ENCODE measurements around the gene APPBP2. TPM values are rescaled to one million over a fixed set of nuclear protein-coding genes. Genes with fewer than 3 reads are reported as not detected.
"Not testable (repeated sequence)": the region's sequence is repeated elsewhere in the genome, so short reads cannot be mapped to it uniquely, and the experiment has no call there.

Gene APPBP2
- total RNA-seq, 1 donor, result 14.0 TPM

DNA sequence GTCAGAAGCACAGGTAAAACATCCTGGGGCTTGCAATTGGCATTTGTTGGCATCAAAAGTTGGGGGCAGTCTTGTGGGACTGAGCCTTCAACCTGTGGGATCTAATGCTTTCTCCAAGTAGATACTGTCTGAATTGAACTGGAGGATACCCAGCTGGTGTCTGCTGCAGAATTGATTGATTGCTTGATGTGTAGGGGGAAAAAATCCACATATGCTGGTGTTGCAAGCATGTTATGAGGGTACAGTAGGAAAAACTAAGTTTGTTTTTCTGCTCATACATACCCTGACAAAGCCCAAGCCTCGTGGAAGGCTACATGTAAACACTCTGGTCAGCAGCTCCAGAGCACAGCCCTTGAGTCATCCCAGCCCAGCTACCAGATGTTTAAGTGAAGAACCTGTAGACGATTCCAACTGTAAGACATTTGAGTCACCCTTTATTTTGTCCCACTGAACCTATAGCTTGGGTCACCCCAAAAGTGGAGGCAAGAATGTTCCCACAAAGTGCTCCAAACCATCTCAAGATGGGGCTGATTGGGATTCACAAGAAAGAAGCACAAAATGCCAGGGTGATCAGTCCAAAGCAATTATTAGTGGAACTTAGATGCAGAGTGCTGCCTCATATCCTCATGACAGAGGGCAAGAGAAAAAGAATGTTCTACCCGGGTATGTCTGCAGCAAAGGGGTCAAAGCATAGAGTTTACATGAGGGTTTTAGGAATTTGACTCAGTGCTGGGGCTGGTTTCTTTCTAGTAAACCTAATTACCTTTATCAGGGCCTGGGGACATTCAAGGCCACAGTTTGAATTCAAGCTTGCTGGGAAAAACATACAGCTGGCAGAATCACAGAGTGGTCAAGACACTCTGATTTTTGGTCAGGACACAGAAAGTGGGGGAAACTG, 9.6 kb upstream of the APPBP2 start:
- DNase-seq (ENCODE audit: low read depth in 2 of 3, low spot score in 2 of 3), result no peak

DNA sequence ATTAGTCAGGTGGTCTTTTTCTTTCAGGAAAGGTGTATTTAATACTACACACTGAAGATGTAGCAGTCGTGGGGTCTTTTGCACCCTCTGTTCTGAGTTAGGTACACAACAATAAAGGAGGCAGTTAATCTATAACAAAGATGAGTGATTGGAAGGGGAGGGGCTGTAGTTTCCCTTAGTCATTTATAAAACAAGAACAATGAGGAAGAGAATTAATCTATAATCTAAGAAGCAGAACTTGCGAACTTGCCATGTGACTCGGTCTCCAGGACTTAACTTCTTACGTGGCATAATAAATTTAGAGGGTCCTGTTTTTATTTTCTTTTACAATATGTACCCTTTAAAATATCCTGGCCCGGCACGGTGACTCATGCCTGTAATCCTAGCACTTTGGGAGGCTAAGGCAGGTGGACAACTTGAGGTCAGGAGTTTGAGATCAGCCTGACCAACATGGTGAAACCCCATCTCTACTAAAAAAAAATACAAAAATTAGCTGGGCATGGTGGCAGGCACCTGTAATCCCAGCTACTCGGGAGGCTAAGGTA, 8.6 kb upstream of the APPBP2 start:
- no peak for DNase-seq (ENCODE audit: low read depth in 2 of 3, low spot score in 2 of 3)

DNA sequence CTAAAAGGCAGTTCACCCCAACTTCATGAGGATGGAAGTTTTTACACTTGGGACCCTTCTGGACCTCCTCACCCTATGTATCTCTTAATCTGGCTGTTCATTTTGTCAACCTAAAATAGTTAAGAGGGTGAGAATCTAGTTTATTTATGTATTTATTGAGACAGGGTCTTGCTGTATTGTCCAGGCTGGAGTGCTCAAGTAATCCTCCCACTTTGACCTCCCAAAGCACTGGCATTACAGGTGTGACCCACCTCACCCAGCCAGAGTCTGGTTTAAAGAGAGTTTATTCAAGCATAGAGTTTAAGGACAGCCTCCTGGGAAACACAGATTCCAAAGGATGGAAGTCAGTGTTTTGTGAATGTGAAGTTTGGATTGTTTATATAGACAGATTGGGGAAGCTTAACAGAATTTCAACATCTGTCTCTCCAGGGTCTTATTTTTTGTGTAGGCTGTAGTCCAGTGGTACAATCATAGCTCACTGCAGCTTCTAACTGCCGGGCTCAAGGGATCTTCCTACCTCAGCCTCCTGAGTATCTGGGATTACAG, 8.0 kb upstream of the APPBP2 start:
- DNase-seq (ENCODE audit: low read depth in 2 of 3, low spot score in 2 of 3), result no peak

DNA sequence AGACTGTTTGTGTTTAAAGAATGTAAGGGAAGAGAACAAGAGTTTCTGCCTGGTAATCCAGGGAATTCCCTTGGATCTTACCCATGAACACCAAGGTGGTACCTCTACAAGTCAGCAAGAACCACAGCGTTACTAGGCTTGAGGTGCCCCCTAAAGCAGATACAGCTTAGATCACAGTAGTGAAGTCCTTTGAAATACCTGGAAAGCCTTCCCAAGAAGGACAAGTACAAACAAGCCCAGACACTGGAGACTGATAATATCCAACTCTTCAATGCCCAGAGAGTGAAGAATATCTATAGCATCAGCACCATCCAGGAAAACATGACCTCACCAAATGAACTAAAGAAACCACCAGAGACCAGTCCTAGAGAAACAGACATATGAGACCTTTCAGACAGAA, 3.8 kb upstream of the APPBP2 start:
- no peak for DNase-seq (ENCODE audit: low read depth in 2 of 3, low spot score in 2 of 3)

DNA sequence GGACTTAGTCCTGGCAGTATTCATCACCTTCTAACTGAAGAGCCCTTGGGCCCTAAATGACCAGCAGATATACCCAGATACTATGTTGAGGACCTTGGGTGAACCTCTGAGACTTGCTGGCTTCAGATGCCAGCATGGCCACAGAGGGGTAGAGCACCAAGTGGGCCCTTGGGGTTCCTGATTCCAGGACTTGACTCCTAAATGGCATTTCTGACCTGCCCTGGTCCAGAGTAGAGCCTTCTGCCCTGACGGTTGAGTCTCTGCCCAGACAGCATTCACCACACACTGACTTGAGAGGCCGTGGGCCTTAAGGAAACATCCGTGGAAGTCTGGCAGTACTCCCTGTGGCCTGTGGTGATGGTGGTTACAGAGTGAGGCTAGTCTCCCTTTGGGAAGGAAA, 2.8 kb upstream of the APPBP2 start:
- DNase-seq (ENCODE audit: low read depth in 2 of 3, low spot score in 2 of 3), result no peak

DNA sequence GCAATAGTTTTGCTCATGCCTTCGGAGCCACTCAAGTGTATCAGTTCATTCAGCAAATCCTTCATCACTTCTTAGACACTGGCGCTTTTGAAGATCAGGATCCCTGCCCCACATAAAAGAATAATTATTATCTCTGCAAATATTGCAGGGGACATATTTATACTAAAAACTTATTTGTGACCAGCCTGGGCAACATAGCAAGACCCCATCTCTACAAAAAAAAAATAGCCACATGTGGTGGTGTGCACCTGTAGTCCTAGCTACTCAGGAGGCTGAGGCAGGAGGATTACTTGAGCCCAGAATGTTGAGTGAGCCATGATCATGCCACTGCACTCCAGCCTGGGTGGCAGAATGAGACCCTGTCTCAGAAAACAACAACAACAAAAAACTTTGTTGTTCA, 1.7 kb upstream of the APPBP2 start:
- no peak for DNase-seq (ENCODE audit: low read depth in 2 of 3, low spot score in 2 of 3)

DNA sequence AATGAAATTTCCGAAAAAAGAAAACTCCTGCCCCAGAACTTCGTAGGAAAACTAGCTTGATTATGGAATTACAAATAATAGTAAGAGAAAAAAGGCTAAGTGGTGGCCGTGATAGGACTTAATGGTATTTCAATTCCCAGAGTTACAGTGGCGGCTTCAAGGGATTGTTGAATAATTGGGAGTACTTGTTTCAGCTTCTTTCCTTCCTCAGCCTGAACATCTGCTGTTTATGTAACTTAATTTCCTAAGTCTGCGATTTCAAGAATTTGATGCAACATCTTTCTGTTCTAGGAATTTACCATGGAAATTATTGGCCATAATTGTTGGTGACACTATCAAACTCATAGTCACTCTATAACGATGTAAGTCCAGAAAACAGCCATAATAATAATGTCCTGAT, 684 bp upstream of the APPBP2 start:
- no peak for DNase-seq (ENCODE audit: low read depth in 2 of 3, low spot score in 2 of 3)

DNA sequence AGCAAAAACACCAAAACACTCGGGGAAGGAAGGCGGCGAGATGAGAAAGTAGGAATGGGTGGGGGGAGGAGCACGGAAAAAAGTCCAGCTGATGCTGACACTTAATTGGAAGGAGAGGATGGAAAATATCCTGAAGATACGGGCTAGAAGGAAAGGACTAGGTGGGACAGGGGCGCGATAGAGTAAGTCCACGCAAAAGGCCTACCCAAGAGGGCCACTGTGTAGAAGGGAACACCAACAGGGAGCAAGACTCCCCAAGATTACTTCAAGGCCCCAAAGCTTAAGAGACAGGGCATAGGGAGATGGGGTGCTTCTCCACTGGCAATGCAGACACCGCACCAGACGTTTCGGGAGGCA, 736 bp downstream of the APPBP2 start:
- no peak for DNase-seq (ENCODE audit: low read depth in 2 of 3, low spot score in 2 of 3)

DNA sequence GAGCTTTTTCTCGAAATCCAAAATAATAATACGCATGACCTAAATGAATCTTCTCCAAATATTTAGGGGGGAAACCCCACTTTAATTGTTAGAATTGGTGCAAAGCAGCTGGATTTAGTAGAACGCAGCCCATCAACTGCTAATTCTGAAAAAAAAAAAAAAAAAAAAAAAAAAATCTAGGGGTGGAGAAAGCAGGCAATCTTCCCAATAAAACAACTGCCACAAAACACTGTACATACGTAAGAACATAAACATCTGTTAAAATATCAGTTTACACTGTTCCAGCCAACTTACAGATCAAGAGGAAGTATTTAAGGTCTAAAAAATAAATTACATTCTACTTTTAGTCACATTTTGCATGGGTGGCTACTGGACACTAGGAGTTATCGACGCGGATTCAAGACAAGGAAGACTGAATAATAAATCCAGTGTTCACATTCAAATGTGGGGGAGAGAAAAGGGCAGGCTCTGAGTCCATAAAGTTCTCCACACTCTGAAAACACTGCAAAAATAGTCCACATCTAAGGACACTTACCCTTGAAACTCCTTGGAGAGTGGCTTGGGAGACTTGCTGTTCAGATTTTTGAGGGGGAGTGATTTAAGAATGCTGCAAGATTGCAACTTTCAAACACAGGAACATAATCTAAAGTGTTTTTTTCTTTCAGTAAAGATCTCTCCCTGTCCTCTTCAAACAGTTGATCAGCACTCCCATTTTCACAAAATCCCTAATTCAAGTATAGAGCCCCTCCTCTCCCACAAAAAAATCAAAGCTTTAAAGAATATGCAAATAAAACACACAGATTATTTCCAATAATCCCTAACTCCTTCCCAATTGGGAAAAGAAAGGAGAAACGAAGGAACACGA, 1.3 kb downstream of the APPBP2 start:
- no peak for DNase-seq (ENCODE audit: low read depth in 2 of 3, low spot score in 2 of 3)

DNA sequence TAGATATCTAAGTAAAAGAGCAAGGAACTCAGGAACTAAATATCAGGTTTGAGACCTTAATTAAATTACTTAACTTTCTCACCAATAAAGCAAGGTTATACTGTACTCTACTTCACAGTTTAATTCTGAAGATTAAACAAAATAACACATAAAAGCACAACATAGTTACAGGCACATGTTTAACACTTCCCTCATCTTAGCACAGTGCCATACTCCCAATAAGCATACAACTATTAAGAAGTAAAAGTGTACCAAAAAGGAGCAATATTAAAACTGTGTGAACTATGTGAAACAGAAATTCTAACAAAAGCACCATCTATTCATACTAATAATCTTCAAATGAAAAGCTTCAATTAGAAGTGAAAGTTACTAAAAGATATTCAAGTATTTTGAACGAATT, 2.2 kb downstream of the APPBP2 start:
- no peak for DNase-seq (ENCODE audit: low read depth in 2 of 3, low spot score in 2 of 3)

DNA sequence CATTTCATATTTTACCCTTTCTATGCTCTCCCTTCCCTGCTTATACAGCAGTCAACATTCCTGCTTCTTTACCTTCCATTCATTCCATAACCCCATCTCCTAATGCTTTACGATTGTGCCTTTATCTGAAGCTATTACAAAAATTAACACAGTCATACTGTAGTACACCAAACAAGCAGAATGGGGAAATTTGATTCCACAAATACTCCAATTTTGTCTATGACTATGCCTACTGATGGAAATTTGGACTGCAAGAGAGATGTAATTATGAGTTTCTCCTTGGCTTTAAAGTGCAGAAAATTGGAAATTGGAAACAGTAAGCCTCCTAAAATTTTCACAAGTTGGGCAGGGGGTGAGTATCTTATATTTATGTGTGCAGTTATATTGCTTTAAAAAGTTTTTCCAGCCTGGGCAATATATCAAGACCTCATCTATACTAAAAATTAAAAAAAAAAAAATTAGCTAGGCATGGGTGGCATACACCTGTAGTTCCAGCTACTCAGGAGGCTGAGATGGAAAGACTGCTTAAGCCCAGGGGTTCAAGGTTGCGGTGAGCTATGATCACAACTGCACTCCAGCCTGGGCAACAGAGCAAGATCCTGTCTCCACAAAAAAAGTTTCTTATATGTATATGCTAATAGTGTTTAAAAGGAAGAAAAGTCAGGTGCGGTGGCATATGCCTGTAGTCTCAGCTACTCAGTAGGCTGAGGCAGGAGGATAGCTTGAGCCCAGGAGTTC, 3.0 kb downstream of the APPBP2 start:
- no peak for DNase-seq (ENCODE audit: low read depth in 2 of 3, low spot score in 2 of 3)

DNA sequence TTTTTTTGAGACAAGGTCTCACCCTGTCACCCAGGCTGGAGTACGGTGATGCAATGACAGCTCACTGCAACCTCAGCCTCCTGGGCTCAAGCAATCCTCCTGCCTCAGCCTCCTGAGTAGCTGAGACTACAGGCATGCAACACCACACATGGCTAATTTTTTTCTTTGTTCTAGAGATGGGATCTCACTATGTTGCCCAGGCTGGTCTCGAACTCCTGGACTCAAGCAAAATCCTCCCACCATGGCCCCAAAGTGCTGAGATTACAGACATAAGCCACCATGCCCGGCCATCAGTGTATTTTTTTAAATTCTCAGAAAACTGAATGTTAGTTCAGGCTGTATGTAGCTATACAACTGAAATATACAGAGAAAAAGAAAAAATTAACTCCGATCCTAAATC, 6.2 kb downstream of the APPBP2 start:
- no peak for DNase-seq (ENCODE audit: low read depth in 2 of 3, low spot score in 2 of 3)

DNA sequence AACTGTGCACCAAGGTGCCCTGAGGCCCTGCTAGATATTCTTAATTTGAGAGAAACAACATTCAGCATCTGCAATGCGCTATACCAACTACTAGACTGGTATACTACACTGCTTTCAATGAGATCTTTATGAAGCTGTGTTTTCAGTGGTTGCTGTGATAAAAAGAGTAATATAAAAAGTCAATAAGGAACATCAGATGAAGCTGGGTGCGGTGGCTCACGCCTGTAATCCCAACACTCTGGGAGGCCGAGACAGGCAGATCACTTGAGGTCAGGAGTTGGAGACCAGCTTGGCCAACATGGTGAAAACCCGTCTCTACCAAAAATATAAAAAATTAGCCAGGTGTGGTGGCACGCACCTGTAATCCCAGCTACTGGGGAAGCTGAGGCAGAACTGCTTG, 10.4 kb downstream of the APPBP2 start:
- DNase-seq (ENCODE audit: low read depth in 2 of 3, low spot score in 2 of 3), result not testable (repeated sequence)

DNA sequence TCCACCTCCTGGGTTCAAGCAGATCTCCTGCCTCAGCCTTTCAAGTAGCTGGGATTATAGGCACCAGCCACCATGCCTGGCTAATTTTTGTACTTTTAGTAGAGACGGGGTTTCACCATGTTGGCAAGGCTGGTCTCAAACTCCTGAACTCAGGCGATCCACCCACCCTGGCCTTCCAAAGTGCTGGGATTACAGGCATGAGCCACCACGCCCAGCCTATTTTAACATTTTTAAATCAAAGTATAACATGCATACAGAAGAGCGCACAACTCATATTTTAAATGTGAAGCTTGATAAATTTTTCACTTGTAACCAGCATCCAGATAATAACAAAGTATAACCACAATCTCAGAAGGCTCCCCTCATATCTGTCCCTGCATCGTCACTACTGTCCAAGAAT, 10.8 kb downstream of the APPBP2 start:
- DNase-seq (ENCODE audit: low read depth in 2 of 3, low spot score in 2 of 3), result not testable (repeated sequence)

DNA sequence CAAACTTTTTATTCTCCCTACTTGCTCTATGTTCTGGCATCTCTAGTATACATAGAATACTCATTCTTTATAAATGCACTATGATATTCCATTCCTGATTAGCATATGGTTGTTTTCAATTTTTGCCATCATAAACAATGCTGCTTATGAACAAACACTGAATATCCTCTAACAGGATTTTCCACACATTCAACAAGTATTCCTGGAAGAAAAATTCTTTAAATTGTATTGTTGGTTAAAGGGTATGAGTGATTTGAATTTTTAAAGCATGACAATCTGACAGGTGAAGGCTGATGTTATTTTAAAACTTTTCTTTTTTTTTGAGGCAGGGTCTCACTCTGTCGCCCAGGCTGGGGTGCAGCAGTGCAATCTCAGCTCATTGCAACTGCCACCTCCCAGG, 11.5 kb downstream of the APPBP2 start:
- DNase-seq (ENCODE audit: low read depth in 2 of 3, low spot score in 2 of 3), result no peak

DNA sequence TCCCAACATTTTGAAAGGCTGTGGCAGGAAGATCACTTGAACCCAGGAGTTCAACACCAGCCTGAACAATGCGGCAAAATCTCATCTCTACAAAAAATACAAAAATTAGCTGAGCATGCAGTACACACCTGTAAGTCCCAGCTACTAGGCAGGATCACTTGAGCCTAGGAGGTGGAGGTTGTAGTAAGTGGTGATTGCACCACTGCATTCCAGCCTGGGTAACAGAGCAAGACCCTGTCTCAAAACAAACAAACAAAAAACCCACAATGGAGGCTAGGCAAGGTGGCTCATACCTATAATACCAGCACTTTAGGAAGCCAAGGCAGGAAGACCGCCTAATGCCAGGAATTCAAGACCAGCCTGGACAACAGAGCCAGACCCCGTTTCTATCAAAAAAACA, 12.0 kb downstream of the APPBP2 start:
- DNase-seq (ENCODE audit: low read depth in 2 of 3, low spot score in 2 of 3), result no peak

DNA sequence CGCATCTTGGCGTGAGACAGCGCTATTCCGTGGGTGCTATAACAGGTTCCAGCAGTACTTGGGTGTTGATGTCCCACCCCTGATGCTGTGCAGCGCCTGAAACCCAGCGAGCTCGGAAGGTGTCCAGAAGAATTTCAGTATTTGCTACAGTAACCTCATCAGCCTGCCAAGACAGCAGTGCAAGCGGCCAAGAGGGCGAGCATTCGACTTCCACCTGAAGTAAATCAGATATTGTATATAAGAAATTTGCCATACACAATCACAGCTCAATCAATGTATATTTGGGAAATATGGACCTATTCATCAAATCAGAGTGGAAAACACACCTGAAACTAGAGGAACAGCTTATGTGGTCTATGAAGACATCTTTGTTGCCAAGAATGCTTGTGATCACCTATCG, 13.0 kb downstream of the APPBP2 start:
- no peak for DNase-seq (ENCODE audit: low read depth in 2 of 3, low spot score in 2 of 3)

DNA sequence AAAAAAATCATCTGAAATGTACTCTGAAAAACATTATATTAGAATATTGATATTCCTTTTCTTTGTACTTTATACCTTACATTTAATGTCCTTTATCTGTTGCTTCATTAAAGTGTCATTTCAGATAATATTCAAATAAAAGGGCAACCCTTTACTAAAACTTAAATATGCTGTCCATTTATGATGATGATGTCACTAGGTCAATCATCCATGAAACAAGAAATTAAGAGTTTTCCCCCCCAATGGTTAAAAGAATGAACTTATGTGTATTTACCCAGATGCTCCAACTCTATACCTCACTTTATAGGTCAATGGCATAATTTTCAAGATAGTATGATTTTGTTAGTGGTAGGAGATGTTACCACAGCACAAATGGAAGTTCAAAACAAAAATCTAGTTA, 15.3 kb downstream of the APPBP2 start:
- no peak for DNase-seq (ENCODE audit: low read depth in 2 of 3, low spot score in 2 of 3)

DNA sequence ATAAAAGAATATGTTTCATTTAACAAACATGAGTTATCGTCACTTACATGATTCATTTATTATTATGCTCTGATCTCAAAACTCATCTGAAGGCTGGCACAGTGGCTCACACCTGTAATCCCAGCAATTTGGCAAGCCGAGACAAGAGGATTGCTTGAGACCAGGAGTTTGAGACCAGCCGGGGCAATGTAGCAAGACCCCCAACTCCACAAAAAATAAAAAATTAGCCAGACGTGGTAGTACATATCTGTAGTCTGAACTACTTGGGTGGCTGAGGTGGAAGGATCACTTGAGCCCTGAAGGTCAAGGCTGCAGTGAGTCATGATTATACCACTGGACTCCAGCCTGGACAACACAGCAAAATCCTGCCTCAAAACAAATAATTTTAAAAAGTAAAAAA, 16.0 kb downstream of the APPBP2 start:
- DNase-seq (ENCODE audit: low read depth in 2 of 3, low spot score in 2 of 3), result no peak

DNA sequence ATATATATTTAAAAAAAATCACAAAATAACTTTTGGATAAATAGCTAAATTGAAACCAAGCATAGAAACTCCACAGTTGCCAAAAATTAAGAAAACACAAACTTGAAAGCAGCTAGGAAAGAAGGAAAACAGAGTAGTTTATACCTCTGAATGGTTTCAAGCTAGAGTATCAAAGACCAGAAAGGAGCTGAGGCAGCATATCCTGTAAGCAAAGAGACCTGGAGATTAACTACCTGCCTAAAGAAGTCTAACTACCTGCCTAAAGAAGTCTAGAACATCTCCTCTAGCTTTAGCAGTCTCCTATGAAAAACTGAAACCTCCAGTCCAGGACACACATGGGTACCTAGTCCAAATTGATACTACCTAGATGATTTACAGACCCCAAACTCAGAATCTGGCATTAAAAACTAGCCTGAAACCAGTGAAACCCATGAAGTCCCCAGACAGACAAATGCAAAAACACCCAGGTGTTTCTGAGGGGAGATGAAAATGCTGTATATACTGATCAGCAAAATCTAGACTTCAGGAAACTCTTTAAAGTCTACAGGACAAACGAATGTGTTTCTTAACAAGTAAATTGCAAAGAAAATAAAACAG, 17.6 kb downstream of the APPBP2 start:
- DNase-seq (ENCODE audit: low read depth in 2 of 3, low spot score in 2 of 3), result no peak
